ENCODE measurements around the gene NCAM1.

DNA sequence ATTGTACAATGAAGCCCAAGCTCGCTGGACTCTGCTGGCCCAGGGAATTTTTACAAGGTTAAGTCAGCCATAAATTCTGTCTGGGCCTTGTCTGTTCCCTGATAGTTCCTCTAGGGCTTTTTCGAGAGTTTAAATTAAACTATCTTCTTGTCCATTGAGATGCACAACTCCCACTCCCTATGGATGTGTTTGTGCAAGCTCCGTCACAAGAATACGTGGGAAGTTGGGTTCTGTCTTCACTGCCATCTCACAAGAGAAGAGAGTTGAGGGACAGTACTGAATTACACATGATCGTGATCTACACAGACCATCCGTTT, 199.5 kb downstream of the NCAM1 start:
- TF ChIP-seq YY1 (IDR thresholded peaks at IDR 0.05; ENCODE audit: low read depth): no peak
- no peak for TF ChIP-seq TAF1 (IDR thresholded peaks at IDR 0.05; ENCODE audit: low read depth)
- TF ChIP-seq EP300 (IDR thresholded peaks at IDR 0.05; ENCODE audit: borderline replicate concordance): no peak
- TF ChIP-seq CEBPB (IDR thresholded peaks at IDR 0.05): no peak
- TF ChIP-seq, protein P1, sequence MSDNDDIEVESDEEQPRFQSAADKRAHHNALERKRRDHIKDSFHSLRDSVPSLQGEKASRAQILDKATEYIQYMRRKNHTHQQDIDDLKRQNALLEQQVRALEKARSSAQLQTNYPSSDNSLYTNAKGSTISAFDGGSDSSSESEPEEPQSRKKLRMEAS (IDR thresholded peaks at IDR 0.05): no peak

All from Ishikawa (cell line).